Measurements from ENCODE around the gene FNBP1L.

- TF ChIP-seq EZH2 (IDR thresholded peaks at IDR 0.05; ENCODE audit: insufficient read depth, poor library complexity, severe bottlenecking) (no peak), EZH2phosphoT487 (IDR thresholded peaks at IDR 0.05; ENCODE audit: insufficient read depth, low read depth) (no peak)
These were observed 52.4 kb downstream of the FNBP1L start for GRCh38 chr1:93500275-93500674.

Measured in GM23248 (cell line).